GM23338 (cell line): Measurements from ENCODE around the gene PCBP3. TPM values are rescaled to one million over a fixed set of nuclear protein-coding genes. Genes with fewer than 3 reads are reported as not detected.

Source experiments
- ATAC-seq: fragments of 200-7000 bp; cut with Tn5 transposase; 3 replicates; pipeline ENCODE4 v1.9.1; 2020
- DNase-seq: peaks from one replicate; pipeline ENCODE4 v3.0.0-alpha.2; 2015; ENCODE audit warnings: low spot score
- H2AFZ ChIP-seq: fragments of 200-600 bp; sonication (generic); 2 replicates; pipeline ENCODE4 v1.8.0; 2016; ENCODE audit warnings: antibody characterized with exemption, mild to moderate bottlenecking, moderate library complexity
- H3F3A ChIP-seq: fragments of 200-600 bp; sonication (generic); replicated peaks from 2 replicates; pipeline ENCODE4 v1.8.0; 2017; ENCODE audit warnings: antibody characterized with exemption, mixed run types, low read depth
- H3K27ac ChIP-seq: fragments of 200-600 bp; sonication (generic); 2 replicates; pipeline ENCODE4 v1.6.1; 2016; ENCODE audit warnings: low read depth
- H3K27me3 ChIP-seq: fragments of 200-600 bp; sonication (generic); 2 replicates; pipeline ENCODE4 v1.8.0; 2016; ENCODE audit warnings: mild to moderate bottlenecking, mixed run types, moderate library complexity; ENCODE audit not compliant: insufficient read depth
- H3K36me3 ChIP-seq: fragments of 200-600 bp; sonication (generic); 2 replicates; pipeline ENCODE4 v1.8.0; 2016; ENCODE audit warnings: mild to moderate bottlenecking; ENCODE audit not compliant: insufficient read depth
- H3K4me1 ChIP-seq: fragments of 200-600 bp; sonication (generic); 2 replicates; pipeline ENCODE4 v1.8.0; 2016; ENCODE audit warnings: mild to moderate bottlenecking, moderate library complexity; ENCODE audit not compliant: insufficient read depth
- H3K4me2 ChIP-seq: fragments of 200-600 bp; sonication (generic); 2 replicates; pipeline ENCODE4 v1.7.1; 2017; ENCODE audit warnings: mixed run types
- H3K4me3 ChIP-seq: fragments of 200-600 bp; sonication (generic); 2 replicates; pipeline ENCODE4 v1.6.1; 2016; ENCODE audit warnings: mixed run types
- H3K79me2 ChIP-seq: fragments of 200-600 bp; sonication (generic); replicated peaks from 2 replicates; pipeline ENCODE4 v1.8.0; 2017; ENCODE audit warnings: mild to moderate bottlenecking; ENCODE audit not compliant: insufficient read depth
- H3K9me2 ChIP-seq: fragments of 200-600 bp; sonication (generic); 2 replicates; pipeline ENCODE4 v1.8.0; 2017; ENCODE audit not compliant: insufficient read depth
- H4K20me1 ChIP-seq: fragments of 200-600 bp; sonication (generic); replicated peaks from 2 replicates; pipeline ENCODE4 v1.8.0; 2017; ENCODE audit warnings: mild to moderate bottlenecking; ENCODE audit not compliant: insufficient read depth
- H3K27ac Mint-ChIP-seq: 2 replicates; pipeline ENCODE4 v1.8.0; 2020; ENCODE audit warnings: inconsistent platforms, mild to moderate bottlenecking, moderate library complexity, mixed read lengths
- H3K27me3 Mint-ChIP-seq: 3 replicates; pipeline ENCODE4 v1.8.0; 2022; ENCODE audit warnings: low read depth, mild to moderate bottlenecking, moderate library complexity, mixed read lengths, inconsistent platforms; ENCODE audit not compliant: insufficient read depth, poor library complexity
- H3K36me3 Mint-ChIP-seq: 3 replicates; pipeline ENCODE4 v1.8.0; 2021; ENCODE audit warnings: low read depth, mild to moderate bottlenecking, inconsistent platforms, moderate library complexity, mixed read lengths
- H3K4me1 Mint-ChIP-seq: 3 replicates; pipeline ENCODE4 v1.8.0; 2020; ENCODE audit warnings: mild to moderate bottlenecking, inconsistent platforms, mixed read lengths
- H3K4me3 Mint-ChIP-seq: 3 replicates; pipeline ENCODE4 v1.8.0; 2021; ENCODE audit warnings: moderate library complexity, mild to moderate bottlenecking, inconsistent platforms, mixed read lengths
- H3K9me3 Mint-ChIP-seq: 3 replicates; pipeline ENCODE4 v1.8.0; 2020; ENCODE audit warnings: moderate library complexity, mild to moderate bottlenecking, inconsistent platforms, mixed read lengths
- CREB1 ChIP-seq: fragments of 250-450 bp; sonication (Bioruptor Pico); IDR thresholded peaks from 2 replicates; pipeline ENCODE4 v1.5.0; 2020; ENCODE audit warnings: low read depth, mild to moderate bottlenecking, moderate library complexity
- EZH2 ChIP-seq: fragments of 200-600 bp; sonication (generic); IDR thresholded peaks from one replicate; pipeline ENCODE4 v1.8.0; 2017; ENCODE audit warnings: antibody characterized with exemption, mild to moderate bottlenecking, low read depth; ENCODE audit not compliant: unreplicated experiment
- EZH2phosphoT487 ChIP-seq: fragments of 200-600 bp; sonication (generic); IDR thresholded peaks from one replicate; pipeline ENCODE4 v1.8.1; 2018; ENCODE audit warnings: antibody characterized with exemption; ENCODE audit not compliant: unreplicated experiment
- JUNB ChIP-seq: IDR thresholded peaks from one replicate; pipeline ENCODE4 v1.6.1; 2016; ENCODE audit warnings: antibody characterized with exemption; ENCODE audit not compliant: unreplicated experiment
- NANOG ChIP-seq: IDR thresholded peaks from 2 replicates; pipeline ENCODE4 v1.6.1; 2016; ENCODE audit warnings: antibody characterized with exemption, borderline replicate concordance
- POLR2AphosphoS5 ChIP-seq: IDR thresholded peaks from 2 replicates; pipeline ENCODE4 v1.6.1; 2016; ENCODE audit warnings: antibody characterized with exemption, low read depth
- STAT1 ChIP-seq: IDR thresholded peaks from one replicate; pipeline ENCODE4 v1.6.1; 2016; ENCODE audit warnings: antibody characterized with exemption; ENCODE audit not compliant: unreplicated experiment
- ZNF114 ChIP-seq: fragments of 250-450 bp; sonication (Bioruptor Pico); IDR thresholded peaks from 2 replicates; pipeline ENCODE4 v1.5.0; 2020; ENCODE audit warnings: mild to moderate bottlenecking, moderate library complexity
- polyA plus RNA-seq: library from polyadenylated mRNA; unstranded; fragments of >200 nt; fragmentation: Nextera tagmentation; extraction: Ambion mirVana; gene quantifications from 2 replicates; pipeline ENCODE4 v1.2.1, GENCODE V29; 2016
- total RNA-seq: library from RNA; depleted of rRNA; stranded (reverse); fragments of >200 nt; shearing (Covaris generic); gene quantifications from 2 replicates; pipeline ENCODE4 v1.2.3, GENCODE V29; 2014
- TF ChIP-seq, protein P1 (sequence below), 2 experiments: fragments of 200-600 bp in 1 of 2; sonication (generic) in 1 of 2; conservative IDR thresholded peaks; 2 replicates each; pipeline versions ENCODE4 v1.5.1 to v1.6.1; 2016 to 2017; ENCODE audit warnings: antibody characterized with exemption in 2 of 2, low read depth in 2 of 2, mild to moderate bottlenecking in 2 of 2, moderate library complexity in 1 of 2
- TF ChIP-seq, protein P2 (sequence below): IDR thresholded peaks from one replicate; pipeline ENCODE4 v1.6.1; 2018; ENCODE audit warnings: antibody characterized with exemption; ENCODE audit not compliant: unreplicated experiment
- TF ChIP-seq, protein P3 (sequence below): fragments of 250-450 bp; sonication (Bioruptor Pico); IDR thresholded peaks from 2 replicates; pipeline ENCODE4 v1.5.0; 2020; ENCODE audit warnings: mild to moderate bottlenecking, moderate library complexity
- TF ChIP-seq, protein P4 (sequence below): IDR thresholded peaks from 2 replicates; pipeline ENCODE4 v1.6.1; 2016; ENCODE audit warnings: antibody characterized with exemption

The PCBP3 gene
- total and polyA plus RNA-seq, 2 experiments from 2014 or later: 7.1 to 9.1 TPM

DNA sequence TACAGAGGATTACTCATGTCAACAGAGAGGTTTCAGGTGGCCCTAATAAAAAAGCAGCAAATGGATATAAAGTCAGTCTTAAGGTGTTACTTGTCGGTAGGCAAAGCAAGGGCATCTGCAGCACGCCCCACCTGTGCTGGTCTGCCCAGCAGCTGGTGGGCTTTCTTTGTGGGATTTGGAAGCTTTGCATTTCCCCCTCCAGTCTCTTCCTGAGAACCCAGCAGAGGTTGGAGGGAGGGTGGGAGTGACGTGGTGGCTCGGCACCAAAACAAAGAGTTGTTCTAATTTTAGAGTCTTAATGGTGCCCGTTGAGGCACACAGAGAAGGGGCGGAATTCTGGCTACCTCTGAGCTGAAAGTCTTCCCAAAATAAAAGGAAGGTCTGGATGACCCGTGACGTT, 4.8 kb upstream of the PCBP3 start (continued):
- no peak for TF ChIP-seq EZH2
- no peak for TF ChIP-seq ZNF114 (CRISPR knock-in tag)

DNA sequence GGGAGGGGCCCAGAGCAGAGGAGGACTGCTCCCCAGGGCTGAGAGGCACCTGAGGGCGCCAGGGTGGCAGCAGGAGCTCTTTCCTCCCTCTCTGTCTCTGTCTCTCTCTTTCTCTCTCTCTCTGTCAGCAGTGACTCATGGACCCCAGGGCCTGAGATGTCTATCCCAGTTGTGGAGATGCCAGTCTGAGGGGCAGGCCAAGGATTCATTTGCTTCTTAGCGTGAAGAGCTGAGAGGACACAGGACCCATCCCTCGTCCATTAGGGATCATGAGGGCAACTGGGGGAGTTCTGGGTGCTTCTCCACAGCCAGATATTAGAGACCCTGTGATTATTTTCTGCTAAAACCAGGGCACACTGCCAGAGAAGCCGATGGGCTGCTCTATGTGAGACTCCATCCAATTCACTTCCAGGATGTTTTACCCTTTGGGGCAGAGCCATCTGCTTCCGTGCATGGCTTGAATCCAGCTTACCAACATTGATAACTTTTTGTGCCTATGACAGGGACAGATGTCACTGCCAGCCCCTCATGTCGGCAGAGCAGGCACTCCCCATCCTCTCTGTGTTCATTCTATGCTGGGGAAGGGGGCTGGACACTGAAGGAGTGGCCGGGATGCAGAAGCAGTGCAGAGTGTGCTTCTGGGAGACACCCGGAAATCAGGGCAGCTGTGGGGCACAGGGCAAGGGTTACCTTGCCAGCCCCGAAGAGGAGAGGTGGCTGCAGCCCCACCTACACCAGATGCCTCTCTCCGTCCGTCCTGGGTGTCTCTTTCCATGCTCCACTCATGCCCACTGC, 4.1 kb upstream of the PCBP3 start:
- no peak overlapping the region for H3K27ac ChIP-seq
- TF ChIP-seq JUNB (no peak), STAT1 (no peak), EZH2phosphoT487 (no peak), POLR2AphosphoS5 (no peak), CREB1 (CRISPR knock-in tag) (no peak), NANOG (no peak)
- TF ChIP-seq, protein P1, sequence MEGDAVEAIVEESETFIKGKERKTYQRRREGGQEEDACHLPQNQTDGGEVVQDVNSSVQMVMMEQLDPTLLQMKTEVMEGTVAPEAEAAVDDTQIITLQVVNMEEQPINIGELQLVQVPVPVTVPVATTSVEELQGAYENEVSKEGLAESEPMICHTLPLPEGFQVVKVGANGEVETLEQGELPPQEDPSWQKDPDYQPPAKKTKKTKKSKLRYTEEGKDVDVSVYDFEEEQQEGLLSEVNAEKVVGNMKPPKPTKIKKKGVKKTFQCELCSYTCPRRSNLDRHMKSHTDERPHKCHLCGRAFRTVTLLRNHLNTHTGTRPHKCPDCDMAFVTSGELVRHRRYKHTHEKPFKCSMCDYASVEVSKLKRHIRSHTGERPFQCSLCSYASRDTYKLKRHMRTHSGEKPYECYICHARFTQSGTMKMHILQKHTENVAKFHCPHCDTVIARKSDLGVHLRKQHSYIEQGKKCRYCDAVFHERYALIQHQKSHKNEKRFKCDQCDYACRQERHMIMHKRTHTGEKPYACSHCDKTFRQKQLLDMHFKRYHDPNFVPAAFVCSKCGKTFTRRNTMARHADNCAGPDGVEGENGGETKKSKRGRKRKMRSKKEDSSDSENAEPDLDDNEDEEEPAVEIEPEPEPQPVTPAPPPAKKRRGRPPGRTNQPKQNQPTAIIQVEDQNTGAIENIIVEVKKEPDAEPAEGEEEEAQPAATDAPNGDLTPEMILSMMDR (conservative IDR thresholded peaks at IDR 0.05; ENCODE audit: low read depth in 2 of 2): no peak
- TF ChIP-seq, protein P2, sequence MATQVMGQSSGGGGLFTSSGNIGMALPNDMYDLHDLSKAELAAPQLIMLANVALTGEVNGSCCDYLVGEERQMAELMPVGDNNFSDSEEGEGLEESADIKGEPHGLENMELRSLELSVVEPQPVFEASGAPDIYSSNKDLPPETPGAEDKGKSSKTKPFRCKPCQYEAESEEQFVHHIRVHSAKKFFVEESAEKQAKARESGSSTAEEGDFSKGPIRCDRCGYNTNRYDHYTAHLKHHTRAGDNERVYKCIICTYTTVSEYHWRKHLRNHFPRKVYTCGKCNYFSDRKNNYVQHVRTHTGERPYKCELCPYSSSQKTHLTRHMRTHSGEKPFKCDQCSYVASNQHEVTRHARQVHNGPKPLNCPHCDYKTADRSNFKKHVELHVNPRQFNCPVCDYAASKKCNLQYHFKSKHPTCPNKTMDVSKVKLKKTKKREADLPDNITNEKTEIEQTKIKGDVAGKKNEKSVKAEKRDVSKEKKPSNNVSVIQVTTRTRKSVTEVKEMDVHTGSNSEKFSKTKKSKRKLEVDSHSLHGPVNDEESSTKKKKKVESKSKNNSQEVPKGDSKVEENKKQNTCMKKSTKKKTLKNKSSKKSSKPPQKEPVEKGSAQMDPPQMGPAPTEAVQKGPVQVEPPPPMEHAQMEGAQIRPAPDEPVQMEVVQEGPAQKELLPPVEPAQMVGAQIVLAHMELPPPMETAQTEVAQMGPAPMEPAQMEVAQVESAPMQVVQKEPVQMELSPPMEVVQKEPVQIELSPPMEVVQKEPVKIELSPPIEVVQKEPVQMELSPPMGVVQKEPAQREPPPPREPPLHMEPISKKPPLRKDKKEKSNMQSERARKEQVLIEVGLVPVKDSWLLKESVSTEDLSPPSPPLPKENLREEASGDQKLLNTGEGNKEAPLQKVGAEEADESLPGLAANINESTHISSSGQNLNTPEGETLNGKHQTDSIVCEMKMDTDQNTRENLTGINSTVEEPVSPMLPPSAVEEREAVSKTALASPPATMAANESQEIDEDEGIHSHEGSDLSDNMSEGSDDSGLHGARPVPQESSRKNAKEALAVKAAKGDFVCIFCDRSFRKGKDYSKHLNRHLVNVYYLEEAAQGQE: no peak
- TF ChIP-seq, protein P3, sequence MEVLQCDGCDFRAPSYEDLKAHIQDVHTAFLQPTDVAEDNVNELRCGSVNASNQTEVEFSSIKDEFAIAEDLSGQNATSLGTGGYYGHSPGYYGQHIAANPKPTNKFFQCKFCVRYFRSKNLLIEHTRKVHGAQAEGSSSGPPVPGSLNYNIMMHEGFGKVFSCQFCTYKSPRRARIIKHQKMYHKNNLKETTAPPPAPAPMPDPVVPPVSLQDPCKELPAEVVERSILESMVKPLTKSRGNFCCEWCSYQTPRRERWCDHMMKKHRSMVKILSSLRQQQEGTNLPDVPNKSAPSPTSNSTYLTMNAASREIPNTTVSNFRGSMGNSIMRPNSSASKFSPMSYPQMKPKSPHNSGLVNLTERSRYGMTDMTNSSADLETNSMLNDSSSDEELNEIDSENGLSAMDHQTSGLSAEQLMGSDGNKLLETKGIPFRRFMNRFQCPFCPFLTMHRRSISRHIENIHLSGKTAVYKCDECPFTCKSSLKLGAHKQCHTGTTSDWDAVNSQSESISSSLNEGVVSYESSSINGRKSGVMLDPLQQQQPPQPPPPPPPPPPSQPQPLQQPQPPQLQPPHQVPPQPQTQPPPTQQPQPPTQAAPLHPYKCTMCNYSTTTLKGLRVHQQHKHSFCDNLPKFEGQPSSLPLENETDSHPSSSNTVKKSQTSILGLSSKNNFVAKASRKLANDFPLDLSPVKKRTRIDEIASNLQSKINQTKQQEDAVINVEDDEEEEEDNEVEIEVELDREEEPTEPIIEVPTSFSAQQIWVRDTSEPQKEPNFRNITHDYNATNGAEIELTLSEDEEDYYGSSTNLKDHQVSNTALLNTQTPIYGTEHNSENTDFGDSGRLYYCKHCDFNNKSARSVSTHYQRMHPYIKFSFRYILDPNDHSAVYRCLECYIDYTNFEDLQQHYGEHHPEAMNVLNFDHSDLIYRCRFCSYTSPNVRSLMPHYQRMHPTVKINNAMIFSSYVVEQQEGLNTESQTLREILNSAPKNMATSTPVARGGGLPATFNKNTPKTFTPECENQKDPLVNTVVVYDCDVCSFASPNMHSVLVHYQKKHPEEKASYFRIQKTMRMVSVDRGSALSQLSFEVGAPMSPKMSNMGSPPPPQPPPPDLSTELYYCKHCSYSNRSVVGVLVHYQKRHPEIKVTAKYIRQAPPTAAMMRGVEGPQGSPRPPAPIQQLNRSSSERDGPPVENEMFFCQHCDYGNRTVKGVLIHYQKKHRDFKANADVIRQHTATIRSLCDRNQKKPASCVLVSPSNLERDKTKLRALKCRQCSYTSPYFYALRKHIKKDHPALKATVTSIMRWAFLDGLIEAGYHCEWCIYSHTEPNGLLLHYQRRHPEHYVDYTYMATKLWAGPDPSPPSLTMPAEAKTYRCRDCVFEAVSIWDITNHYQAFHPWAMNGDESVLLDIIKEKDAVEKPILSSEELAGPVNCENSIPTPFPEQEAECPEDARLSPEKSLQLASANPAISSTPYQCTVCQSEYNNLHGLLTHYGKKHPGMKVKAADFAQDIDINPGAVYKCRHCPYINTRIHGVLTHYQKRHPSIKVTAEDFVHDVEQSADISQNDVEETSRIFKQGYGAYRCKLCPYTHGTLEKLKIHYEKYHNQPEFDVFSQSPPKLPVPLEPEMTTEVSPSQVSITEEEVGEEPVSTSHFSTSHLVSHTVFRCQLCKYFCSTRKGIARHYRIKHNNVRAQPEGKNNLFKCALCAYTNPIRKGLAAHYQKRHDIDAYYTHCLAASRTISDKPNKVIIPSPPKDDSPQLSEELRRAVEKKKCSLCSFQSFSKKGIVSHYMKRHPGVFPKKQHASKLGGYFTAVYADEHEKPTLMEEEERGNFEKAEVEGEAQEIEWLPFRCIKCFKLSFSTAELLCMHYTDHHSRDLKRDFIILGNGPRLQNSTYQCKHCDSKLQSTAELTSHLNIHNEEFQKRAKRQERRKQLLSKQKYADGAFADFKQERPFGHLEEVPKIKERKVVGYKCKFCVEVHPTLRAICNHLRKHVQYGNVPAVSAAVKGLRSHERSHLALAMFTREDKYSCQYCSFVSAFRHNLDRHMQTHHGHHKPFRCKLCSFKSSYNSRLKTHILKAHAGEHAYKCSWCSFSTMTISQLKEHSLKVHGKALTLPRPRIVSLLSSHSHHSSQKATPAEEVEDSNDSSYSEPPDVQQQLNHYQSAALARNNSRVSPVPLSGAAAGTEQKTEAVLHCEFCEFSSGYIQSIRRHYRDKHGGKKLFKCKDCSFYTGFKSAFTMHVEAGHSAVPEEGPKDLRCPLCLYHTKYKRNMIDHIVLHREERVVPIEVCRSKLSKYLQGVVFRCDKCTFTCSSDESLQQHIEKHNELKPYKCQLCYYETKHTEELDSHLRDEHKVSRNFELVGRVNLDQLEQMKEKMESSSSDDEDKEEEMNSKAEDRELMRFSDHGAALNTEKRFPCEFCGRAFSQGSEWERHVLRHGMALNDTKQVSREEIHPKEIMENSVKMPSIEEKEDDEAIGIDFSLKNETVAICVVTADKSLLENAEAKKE (CRISPR knock-in tag): no peak
- TF ChIP-seq, protein P4, sequence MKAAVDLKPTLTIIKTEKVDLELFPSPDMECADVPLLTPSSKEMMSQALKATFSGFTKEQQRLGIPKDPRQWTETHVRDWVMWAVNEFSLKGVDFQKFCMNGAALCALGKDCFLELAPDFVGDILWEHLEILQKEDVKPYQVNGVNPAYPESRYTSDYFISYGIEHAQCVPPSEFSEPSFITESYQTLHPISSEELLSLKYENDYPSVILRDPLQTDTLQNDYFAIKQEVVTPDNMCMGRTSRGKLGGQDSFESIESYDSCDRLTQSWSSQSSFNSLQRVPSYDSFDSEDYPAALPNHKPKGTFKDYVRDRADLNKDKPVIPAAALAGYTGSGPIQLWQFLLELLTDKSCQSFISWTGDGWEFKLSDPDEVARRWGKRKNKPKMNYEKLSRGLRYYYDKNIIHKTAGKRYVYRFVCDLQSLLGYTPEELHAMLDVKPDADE: no peak

More for the DNA sequence above, 4.1 kb upstream of the PCBP3 start:
- Histone ChIP-seq H3K4me1 (peaks cover 6% of the 10 kb centered on the region), H3K9me2 (peaks cover 7% of the 10 kb centered on the region; the same call in 1 of the 2 replicates), H3K4me3 (no peak overlapping the region), H3K79me2 (no peaks in the 10 kb centered on the region), H3K4me2 (no peak overlapping the region), H3K36me3 (no peaks in the 10 kb centered on the region), H4K20me1 (peaks cover under 1% of the 10 kb centered on the region; the same call in 1 of the 2 replicates), H3K27me3 (peaks cover 18% of the 10 kb centered on the region), H3F3A (peaks cover 21% of the 10 kb centered on the region), H2AFZ (no peak overlapping the region)
- H3K9me3 Mint-ChIP-seq: no peaks in the 10 kb centered on the region; the same call in 2 of the 3 replicates
- H3K4me1 Mint-ChIP-seq: peaks cover 28% of the 10 kb centered on the region
- H3K36me3 Mint-ChIP-seq: no peaks in the 10 kb centered on the region
- DNase-seq: no peak
- no peak overlapping the region for H3K4me3 Mint-ChIP-seq
- ATAC-seq: no peak
- peaks cover 13% of the 10 kb centered on the region for H3K27me3 Mint-ChIP-seq
- H3K27ac Mint-ChIP-seq: no peak overlapping the region
